ENCODE data around the gene FCHSD2.

FCHSD2 gene

DNA sequence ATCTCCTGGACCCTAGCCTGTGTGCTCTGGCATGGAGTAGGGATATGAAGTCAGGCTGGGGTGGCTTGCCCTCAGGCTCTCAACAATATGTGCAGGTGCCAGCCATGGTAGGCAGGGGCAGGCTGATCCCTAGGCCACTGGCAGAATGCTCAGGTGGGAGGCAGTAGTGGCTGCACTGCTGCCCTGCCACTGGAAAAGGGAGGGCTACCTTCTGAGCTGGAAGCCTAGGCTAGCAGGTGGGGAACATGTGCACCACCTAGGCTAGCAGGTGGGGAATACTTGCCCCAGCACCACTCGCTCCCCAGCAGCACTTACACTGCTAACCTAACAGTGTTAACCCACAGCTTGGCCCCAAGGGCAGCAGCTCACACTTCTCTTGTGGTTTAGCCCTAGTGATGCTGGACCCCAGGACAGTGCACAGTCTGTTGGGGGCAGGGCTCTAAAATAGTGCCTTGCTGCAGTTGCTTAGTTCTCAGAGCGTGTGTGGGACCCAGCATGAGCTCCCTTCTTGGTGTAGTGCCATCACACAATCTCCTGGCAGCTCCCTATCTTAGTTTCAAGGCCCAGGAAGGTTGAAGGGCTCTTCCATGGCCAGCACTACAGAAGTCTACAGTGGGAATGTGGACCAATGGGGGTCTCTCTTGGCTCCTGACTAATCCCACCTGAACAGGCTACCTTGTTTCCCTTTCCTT is 130.8 kb downstream of the FCHSD2 start:
- no peak overlapping the region for H3K4me3 ChIP-seq (ENCODE audit: low read depth, low read length)
- TF ChIP-seq, protein P1, sequence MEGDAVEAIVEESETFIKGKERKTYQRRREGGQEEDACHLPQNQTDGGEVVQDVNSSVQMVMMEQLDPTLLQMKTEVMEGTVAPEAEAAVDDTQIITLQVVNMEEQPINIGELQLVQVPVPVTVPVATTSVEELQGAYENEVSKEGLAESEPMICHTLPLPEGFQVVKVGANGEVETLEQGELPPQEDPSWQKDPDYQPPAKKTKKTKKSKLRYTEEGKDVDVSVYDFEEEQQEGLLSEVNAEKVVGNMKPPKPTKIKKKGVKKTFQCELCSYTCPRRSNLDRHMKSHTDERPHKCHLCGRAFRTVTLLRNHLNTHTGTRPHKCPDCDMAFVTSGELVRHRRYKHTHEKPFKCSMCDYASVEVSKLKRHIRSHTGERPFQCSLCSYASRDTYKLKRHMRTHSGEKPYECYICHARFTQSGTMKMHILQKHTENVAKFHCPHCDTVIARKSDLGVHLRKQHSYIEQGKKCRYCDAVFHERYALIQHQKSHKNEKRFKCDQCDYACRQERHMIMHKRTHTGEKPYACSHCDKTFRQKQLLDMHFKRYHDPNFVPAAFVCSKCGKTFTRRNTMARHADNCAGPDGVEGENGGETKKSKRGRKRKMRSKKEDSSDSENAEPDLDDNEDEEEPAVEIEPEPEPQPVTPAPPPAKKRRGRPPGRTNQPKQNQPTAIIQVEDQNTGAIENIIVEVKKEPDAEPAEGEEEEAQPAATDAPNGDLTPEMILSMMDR (IDR thresholded peaks at IDR 0.05; ENCODE audit: borderline replicate concordance, insufficient read depth, low read depth, low read length), result no peak

DNA sequence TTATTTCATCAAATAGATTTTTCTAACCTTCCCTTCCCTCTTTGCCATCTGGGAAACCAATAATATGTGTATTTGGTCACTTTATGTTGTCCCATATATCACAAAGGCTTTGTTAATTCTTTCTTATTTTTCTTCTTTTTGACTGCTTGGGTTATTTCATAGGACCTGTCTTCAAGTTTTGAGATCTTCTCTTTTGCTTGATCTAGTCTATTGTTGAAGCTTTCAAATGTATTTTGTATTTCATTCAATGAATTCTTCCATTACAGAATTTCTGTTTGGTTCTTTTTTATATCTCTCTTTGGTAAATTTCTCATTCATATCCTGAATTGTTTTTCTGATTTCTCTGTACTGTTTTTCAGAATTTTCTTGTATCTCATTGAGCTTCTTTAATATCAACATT is 132.1 kb downstream of the FCHSD2 start:
- TF ChIP-seq, protein P1 (IDR thresholded peaks at IDR 0.05; ENCODE audit: borderline replicate concordance, insufficient read depth, low read depth, low read length), result no peak
- H3K4me3 ChIP-seq (ENCODE audit: low read depth, low read length), result no peak overlapping the region

DNA sequence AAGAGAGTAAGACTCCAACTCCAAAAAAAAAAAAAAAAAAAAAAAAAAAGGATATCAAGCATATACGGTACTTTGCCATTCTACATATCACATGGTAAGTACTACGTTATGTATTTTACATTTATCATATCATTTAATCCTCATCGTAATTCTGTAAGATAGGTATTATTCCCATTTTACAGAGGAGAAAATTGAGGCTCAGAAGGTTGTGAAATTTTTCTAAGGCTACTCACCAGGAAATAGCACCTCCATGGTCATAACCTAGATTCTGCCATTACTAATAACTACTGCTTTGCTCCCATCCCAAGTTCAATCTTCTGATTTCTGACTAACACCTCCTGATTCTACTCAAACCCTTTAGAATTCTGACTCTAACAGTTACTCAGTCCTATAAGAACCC is 138.0 kb downstream of the FCHSD2 start:
- no peak overlapping the region for H3K4me3 ChIP-seq (ENCODE audit: low read depth, low read length)
- TF ChIP-seq, protein P1 (IDR thresholded peaks at IDR 0.05; ENCODE audit: borderline replicate concordance, insufficient read depth, low read depth, low read length), result no peak

DNA sequence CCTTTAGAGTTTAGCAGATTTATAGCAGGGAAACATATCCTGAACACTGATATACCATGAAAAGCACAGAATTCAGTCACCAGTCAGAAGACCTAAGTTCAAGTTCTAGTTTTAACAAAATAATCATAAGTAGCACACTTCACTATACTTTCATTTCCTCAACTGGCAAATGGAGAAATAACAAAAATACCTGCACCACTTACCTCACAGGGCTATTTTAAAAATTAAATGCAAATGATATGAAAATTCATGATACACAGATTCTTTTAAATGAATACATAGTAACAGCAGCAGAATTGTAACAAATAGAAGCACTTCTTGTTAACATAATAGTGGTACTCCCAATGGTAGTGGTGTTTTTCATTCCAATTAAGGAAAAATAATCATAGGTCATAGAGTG is 139.0 kb downstream of the FCHSD2 start:
- TF ChIP-seq, protein P1 (IDR thresholded peaks at IDR 0.05; ENCODE audit: borderline replicate concordance, insufficient read depth, low read depth, low read length), result no peak
- no peak overlapping the region for H3K4me3 ChIP-seq (ENCODE audit: low read depth, low read length)

DNA sequence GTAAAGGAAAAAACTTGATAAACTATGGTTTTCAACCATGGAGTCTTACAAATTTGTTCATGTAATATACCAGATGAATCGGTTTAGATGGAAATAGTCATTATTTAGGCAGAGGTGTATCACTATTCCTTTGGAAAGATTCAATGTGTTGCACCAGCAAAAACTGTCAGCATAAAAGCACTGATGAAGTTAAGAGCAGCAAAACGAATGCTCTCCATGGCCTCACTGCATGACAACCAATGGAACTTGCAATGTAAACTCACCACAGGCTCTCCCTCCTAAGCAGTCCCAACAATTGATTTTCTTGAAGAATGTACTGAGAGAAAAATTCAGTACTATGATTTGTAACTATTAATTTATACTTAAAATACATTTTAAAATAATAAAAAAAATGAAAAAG is 139.9 kb downstream of the FCHSD2 start:
- no peak overlapping the region for H3K4me3 ChIP-seq (ENCODE audit: low read depth, low read length)
- TF ChIP-seq, protein P1 (IDR thresholded peaks at IDR 0.05; ENCODE audit: borderline replicate concordance, insufficient read depth, low read depth, low read length), result no peak

DNA sequence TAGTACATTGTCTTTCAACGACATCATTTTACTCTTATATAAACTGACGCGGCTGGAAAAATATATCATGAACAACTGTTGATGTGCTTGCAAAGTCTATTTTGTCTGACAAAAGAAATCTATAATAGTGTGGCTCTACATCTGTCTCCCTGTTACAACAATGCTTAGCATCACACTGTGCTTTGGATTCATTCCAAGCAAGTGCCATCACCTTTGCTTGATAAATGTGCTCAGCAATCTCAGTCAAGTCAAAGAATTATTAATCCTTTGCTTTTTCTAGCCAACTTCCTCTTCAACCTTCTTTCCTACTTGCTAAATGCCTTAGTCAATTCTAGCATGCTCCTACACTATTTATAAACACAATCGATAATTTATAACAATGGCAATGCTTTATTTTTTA is 140.5 kb downstream of the FCHSD2 start:
- TF ChIP-seq, protein P1 (IDR thresholded peaks at IDR 0.05; ENCODE audit: borderline replicate concordance, insufficient read depth, low read depth, low read length), result no peak
- H3K4me3 ChIP-seq (ENCODE audit: low read depth, low read length), result no peak overlapping the region

DNA sequence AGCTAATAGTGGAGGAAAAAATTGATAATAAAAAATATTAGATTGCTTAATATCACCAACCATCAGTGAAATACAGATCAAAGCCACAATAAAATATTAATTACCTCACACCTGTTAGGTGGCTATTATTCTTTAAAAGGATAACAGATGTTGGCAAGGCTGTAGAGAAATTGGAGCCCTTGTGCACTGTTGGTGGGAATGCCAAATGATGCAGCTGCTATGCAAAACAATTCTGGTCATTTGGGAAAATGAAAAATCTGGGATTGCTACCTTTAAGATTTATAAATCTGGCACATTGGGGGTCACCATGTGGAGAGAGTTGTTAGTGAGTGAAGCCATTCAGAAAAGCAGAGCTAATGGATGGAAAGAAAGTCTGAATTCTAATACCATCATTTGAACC is 143.4 kb downstream of the FCHSD2 start:
- no peak overlapping the region for H3K4me3 ChIP-seq (ENCODE audit: low read depth, low read length)
- TF ChIP-seq, protein P1 (IDR thresholded peaks at IDR 0.05; ENCODE audit: borderline replicate concordance, insufficient read depth, low read depth, low read length), result no peak
